ENCODE measurements around the gene UMOD. TPM values are rescaled to one million over a fixed set of nuclear protein-coding genes. Genes with fewer than 3 reads are reported as not detected.

UMOD gene
- polyA plus RNA-seq, 3 donors: not detected

DNA sequence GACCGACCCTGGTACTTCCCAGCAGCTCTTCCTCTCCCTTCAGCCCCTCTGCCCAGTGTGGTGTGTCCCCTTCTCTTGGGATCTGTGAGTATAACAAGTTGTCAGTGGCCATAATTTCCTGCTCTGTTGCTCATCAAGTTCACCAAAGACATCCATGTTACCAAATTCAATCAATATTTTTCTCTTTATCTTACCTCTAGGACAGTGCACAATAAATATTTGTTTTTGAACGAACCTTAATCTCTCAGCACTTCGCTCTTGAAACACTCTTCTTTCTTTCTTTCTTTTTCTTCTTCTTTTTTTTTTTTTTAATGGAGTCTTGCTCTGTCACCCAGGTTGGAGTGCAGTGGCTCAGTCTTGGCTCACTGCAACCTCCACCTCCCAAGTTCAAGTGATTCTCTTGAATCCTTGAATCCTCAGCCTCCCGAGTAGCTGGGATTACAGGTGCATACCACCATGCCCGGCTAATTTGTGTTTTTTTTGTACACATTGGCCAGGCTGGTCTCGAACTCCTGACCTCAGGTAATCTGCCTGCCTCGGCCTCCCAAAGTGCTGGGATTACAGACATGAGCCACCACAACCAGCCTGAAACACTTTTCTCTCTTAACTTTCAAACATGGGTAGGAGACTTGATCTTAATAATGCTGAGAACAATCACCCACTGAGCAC, 2.7 kb upstream of the UMOD start:
- H3K9me3 Mint-ChIP-seq: peaks cover 0 to 2% (median 0%) of the 10 kb centered on the region in 7 donors
- Histone ChIP-seq H3K4me3 (replicated peaks in 1 of 3; ENCODE audit: low read depth in 2 of 3, low read length in 3 of 3) (no peak overlapping the region), H4K20me1 (ENCODE audit: insufficient read depth, low read length) (no peaks in the 10 kb centered on the region), H3K4me2 (replicated peaks; ENCODE audit: extremely low read depth, low read length, poor library complexity, severe bottlenecking) (no peak overlapping the region), H3K9me3 (replicated peaks in 1 of 2; ENCODE audit: control insufficient read depth in 1 of 2, insufficient read depth in 1 of 2, low read length in 2 of 2) (no peaks in the 10 kb centered on the region), H2AFZ (ENCODE audit: insufficient read depth, low read depth, low read length, poor library complexity, severe bottlenecking) (no peak overlapping the region), H3K4me1 (ENCODE audit: control insufficient read depth in 1 of 2, insufficient read depth in 2 of 2, low read length in 2 of 2) (no peaks in the 10 kb centered on the region), H3K9ac (ENCODE audit: insufficient read depth, low read length, poor library complexity, severe bottlenecking) (no peak overlapping the region), H3K36me3 (replicated peaks in 1 of 2; ENCODE audit: control insufficient read depth in 1 of 2, insufficient read depth in 2 of 2, low read length in 2 of 2) (no peaks in the 10 kb centered on the region), H3K27ac (ENCODE audit: low read depth in 1 of 2, low read length in 2 of 2) (no peak overlapping the region), H3K27me3 (ENCODE audit: control insufficient read depth in 2 of 2, insufficient read depth in 2 of 2, low read length in 2 of 2) (no peaks in the 10 kb centered on the region), H3K79me2 (ENCODE audit: insufficient read depth, low read length) (no peaks in the 10 kb centered on the region)
- 67% methylated on average over 3 of the region's 7 CpGs for WGBS (ENCODE audit: insufficient coverage)
- no peak for DNase-seq
- H3K27ac Mint-ChIP-seq: no peak overlapping the region
- H3K4me1 Mint-ChIP-seq: no peaks in the 10 kb centered on the region
- no peak overlapping the region for H3K4me3 Mint-ChIP-seq
- peaks cover 2 to 15% (median 6%) of the 10 kb centered on the region in 3 donors for H3K27me3 Mint-ChIP-seq (ENCODE audit: low read depth in 3 of 3)
- intact Hi-C loops (cut with micrococcal nuclease): no loop called here
- H3K36me3 Mint-ChIP-seq: no peaks in the 10 kb centered on the region
- TF ChIP-seq, protein P1, sequence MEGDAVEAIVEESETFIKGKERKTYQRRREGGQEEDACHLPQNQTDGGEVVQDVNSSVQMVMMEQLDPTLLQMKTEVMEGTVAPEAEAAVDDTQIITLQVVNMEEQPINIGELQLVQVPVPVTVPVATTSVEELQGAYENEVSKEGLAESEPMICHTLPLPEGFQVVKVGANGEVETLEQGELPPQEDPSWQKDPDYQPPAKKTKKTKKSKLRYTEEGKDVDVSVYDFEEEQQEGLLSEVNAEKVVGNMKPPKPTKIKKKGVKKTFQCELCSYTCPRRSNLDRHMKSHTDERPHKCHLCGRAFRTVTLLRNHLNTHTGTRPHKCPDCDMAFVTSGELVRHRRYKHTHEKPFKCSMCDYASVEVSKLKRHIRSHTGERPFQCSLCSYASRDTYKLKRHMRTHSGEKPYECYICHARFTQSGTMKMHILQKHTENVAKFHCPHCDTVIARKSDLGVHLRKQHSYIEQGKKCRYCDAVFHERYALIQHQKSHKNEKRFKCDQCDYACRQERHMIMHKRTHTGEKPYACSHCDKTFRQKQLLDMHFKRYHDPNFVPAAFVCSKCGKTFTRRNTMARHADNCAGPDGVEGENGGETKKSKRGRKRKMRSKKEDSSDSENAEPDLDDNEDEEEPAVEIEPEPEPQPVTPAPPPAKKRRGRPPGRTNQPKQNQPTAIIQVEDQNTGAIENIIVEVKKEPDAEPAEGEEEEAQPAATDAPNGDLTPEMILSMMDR (IDR thresholded peaks at IDR 0.05): no peak

DNA sequence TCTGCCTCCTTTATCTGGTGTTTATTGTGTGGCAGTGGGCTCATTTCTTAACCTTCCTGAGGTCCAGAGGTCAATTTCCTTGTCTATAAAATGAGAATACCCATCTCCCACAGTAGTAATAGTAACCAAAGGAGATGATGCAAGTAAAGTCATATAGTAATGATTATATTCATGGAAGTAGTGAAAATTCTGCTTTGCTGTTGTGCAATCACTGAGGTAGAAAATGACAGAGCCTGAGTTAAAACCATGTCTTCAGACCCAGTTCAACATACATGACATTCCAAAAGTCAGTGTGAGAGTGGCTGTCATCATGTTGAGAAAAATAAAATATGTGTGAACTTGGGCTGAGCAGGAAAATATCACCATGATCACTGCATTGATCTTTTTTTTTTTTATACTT, 864 bp upstream of the UMOD start:
- H3K4me1 Mint-ChIP-seq: no peaks in the 10 kb centered on the region
- Histone ChIP-seq H3K4me3 (replicated peaks in 1 of 3; ENCODE audit: low read depth in 2 of 3, low read length in 3 of 3) (no peak overlapping the region), H3K27ac (ENCODE audit: low read depth in 1 of 2, low read length in 2 of 2) (no peak overlapping the region), H3K4me1 (ENCODE audit: control insufficient read depth in 1 of 2, insufficient read depth in 2 of 2, low read length in 2 of 2) (no peaks in the 10 kb centered on the region), H3K79me2 (ENCODE audit: insufficient read depth, low read length) (no peaks in the 10 kb centered on the region), H3K27me3 (ENCODE audit: control insufficient read depth in 2 of 2, insufficient read depth in 2 of 2, low read length in 2 of 2) (no peaks in the 10 kb centered on the region), H3K9ac (ENCODE audit: insufficient read depth, low read length, poor library complexity, severe bottlenecking) (no peak overlapping the region), H4K20me1 (ENCODE audit: insufficient read depth, low read length) (no peaks in the 10 kb centered on the region), H3K9me3 (replicated peaks in 1 of 2; ENCODE audit: control insufficient read depth in 1 of 2, insufficient read depth in 1 of 2, low read length in 2 of 2) (no peaks in the 10 kb centered on the region), H3K36me3 (replicated peaks in 1 of 2; ENCODE audit: control insufficient read depth in 1 of 2, insufficient read depth in 2 of 2, low read length in 2 of 2) (no peaks in the 10 kb centered on the region), H3K4me2 (replicated peaks; ENCODE audit: extremely low read depth, low read length, poor library complexity, severe bottlenecking) (no peak overlapping the region), H2AFZ (ENCODE audit: insufficient read depth, low read depth, low read length, poor library complexity, severe bottlenecking) (no peak overlapping the region)
- no peak overlapping the region for H3K4me3 Mint-ChIP-seq
- intact Hi-C loops (cut with micrococcal nuclease): no loop called here
- no peaks in the 10 kb centered on the region for H3K36me3 Mint-ChIP-seq
- DNase-seq: no peak
- peaks cover 5 to 18% (median 6%) of the 10 kb centered on the region in 3 donors for H3K27me3 Mint-ChIP-seq (ENCODE audit: low read depth in 3 of 3)
- peaks cover 0 to 2% (median 1%) of the 10 kb centered on the region in 7 donors for H3K9me3 Mint-ChIP-seq
- TF ChIP-seq, protein P1 (IDR thresholded peaks at IDR 0.05): no peak
- H3K27ac Mint-ChIP-seq: no peak overlapping the region
